Stomach (tissue), 4 donors: ENCODE data around the gene PTX3.

Experiments used
- CTCF ChIP-seq, 7 experiments: fragments of 450-650 bp in 4 of 7; fragments of 200-600 bp in 3 of 7; sonication (generic) in 3 of 7; IDR thresholded peaks; one replicate each; pipeline ENCODE4 v1.5.1; 2016 to 2019; ENCODE audit warnings: antibody characterized with exemption in 7 of 7, control low read depth in 2 of 7, mild to moderate bottlenecking in 1 of 7
- EP300 ChIP-seq: sonication (generic); formaldehyde crosslinking; IDR thresholded peaks from one replicate; pipeline ENCODE4 v1.6.1; 2017; ENCODE audit warnings: antibody characterized with exemption

GRCh38 chr3:157438194-157438730 is 1.6 kb downstream of the PTX3 start:
- no peak for TF ChIP-seq CTCF (IDR thresholded peaks at IDR 0.05)
- no peak for TF ChIP-seq EP300
